Stomach (tissue), 4 donors: Measurements from ENCODE around the gene ATXN1.

Source experiments
- CTCF ChIP-seq, 7 experiments: fragments of 450-650 bp in 4 of 7; fragments of 200-600 bp in 3 of 7; sonication (generic) in 3 of 7; IDR thresholded peaks; one replicate each; pipeline ENCODE4 v1.5.1; 2016 to 2019; ENCODE audit warnings: antibody characterized with exemption in 7 of 7, control low read depth in 2 of 7, mild to moderate bottlenecking in 1 of 7
- POLR2A ChIP-seq, 4 donors: fragments of 450-650 bp; IDR thresholded peaks; one replicate each; pipeline ENCODE4 v1.6.1; 2016; ENCODE audit warnings: antibody characterized with exemption in 4 of 4, control low read depth in 2 of 4, mild to moderate bottlenecking in 1 of 4, moderate library complexity in 1 of 4

- TF ChIP-seq CTCF (IDR thresholded peaks at IDR 0.05) (no peak), POLR2A (IDR thresholded peaks at IDR 0.05) (no peak)
Measured at GRCh38 chr6:16704401-16705045, 56.7 kb downstream of the ATXN1 start.
